HepG2 (cell line): ENCODE measurements around the gene PLIN5. TPM values are rescaled to one million over a fixed set of nuclear protein-coding genes. Genes with fewer than 3 reads are reported as not detected.

ENCODE experiments used
- CENPX ChIP-seq: sonication (generic); formaldehyde crosslinking; IDR thresholded peaks from 2 replicates; pipeline ENCODE4 v1.9.0; 2021; ENCODE audit warnings: mild to moderate bottlenecking, missing genetic modification reagents, moderate library complexity
- FLYWCH1 ChIP-seq: sonication (generic); formaldehyde crosslinking; IDR thresholded peaks from 2 replicates; pipeline ENCODE4 v1.8.1; 2023; ENCODE audit warnings: mild to moderate bottlenecking, missing genetic modification reagents
- KLF16 ChIP-seq, 2 experiments: sonication (generic) in 1 of 2; formaldehyde crosslinking in 1 of 2; IDR thresholded peaks; 2 replicates each; pipeline versions ENCODE4 v1.6.1 to v1.8.0; 2016 to 2023; ENCODE audit warnings: missing genetic modification reagents in 2 of 2, missing compliant biosample characterization in 1 of 2
- MTF2 ChIP-seq: sonication (generic); formaldehyde crosslinking; IDR thresholded peaks from 2 replicates; pipeline ENCODE4 v1.5.0; 2020; ENCODE audit warnings: missing genetic modification reagents, borderline replicate concordance
- MXI1 ChIP-seq: IDR thresholded peaks from 3 replicates; pipeline ENCODE4 v1.6.1; 2012; ENCODE audit warnings: low read depth, low read length, inconsistent platforms, borderline replicate concordance
- NRL ChIP-seq: sonication (generic); formaldehyde crosslinking; IDR thresholded peaks from 2 replicates; pipeline ENCODE4 v1.5.0; 2020; ENCODE audit warnings: missing genetic modification reagents, mild to moderate bottlenecking, moderate library complexity, borderline replicate concordance
- ONECUT2 ChIP-seq: sonication (generic); formaldehyde crosslinking; IDR thresholded peaks from 2 replicates; pipeline ENCODE4 v1.4.0; 2020; ENCODE audit warnings: missing genetic modification reagents
- POLR2A ChIP-seq, 2 experiments: IDR thresholded peaks; 2 replicates each; pipeline ENCODE4 v1.6.1; 2011; ENCODE audit warnings: low read depth in 2 of 2, low read length in 2 of 2, mild to moderate bottlenecking in 1 of 2, moderate library complexity in 1 of 2; ENCODE audit not compliant: insufficient read depth in 1 of 2
- PRDM10 ChIP-seq: sonication (generic); formaldehyde crosslinking; IDR thresholded peaks from 2 replicates; pipeline ENCODE4 v1.4.0; 2020; ENCODE audit warnings: low read depth, missing genetic modification reagents
- RARG ChIP-seq: sonication (generic); formaldehyde crosslinking; IDR thresholded peaks from 2 replicates; pipeline ENCODE4 v1.4.0; 2020; ENCODE audit warnings: low read depth, mild to moderate bottlenecking, missing genetic modification reagents
- SIN3A ChIP-seq: IDR thresholded peaks from 2 replicates; pipeline ENCODE4 v1.6.1; 2011; ENCODE audit warnings: low read depth, mild to moderate bottlenecking, control low read depth, low read length, borderline replicate concordance
- TEAD3 ChIP-seq: optimal IDR thresholded peaks from 2 replicates; pipeline ENCODE3; 2016; ENCODE audit warnings: borderline replicate concordance
- THAP11 ChIP-seq: IDR thresholded peaks from 2 replicates; pipeline ENCODE4 v1.6.1; 2016; ENCODE audit warnings: missing biosample characterization, missing genetic modification reagents
- TOPORS ChIP-seq: sonication (generic); formaldehyde crosslinking; IDR thresholded peaks from 2 replicates; pipeline ENCODE4 v1.8.0; 2023; ENCODE audit warnings: mild to moderate bottlenecking, missing genetic modification reagents
- XBP1 ChIP-seq: sonication (generic); formaldehyde crosslinking; IDR thresholded peaks from 2 replicates; pipeline ENCODE4 v1.5.0; 2020; ENCODE audit warnings: missing genetic modification reagents
- ZEB1 ChIP-seq: IDR thresholded peaks from 2 replicates; pipeline ENCODE4 v1.6.1; 2012; ENCODE audit warnings: mild to moderate bottlenecking, low read depth, inconsistent platforms; ENCODE audit not compliant: insufficient replicate concordance
- ZNF10 ChIP-seq: sonication (generic); formaldehyde crosslinking; IDR thresholded peaks from 2 replicates; pipeline ENCODE4 v1.4.0; 2020; ENCODE audit warnings: mild to moderate bottlenecking, low read depth, missing genetic modification reagents, borderline replicate concordance
- ZNF232 ChIP-seq: sonication (generic); formaldehyde crosslinking; IDR thresholded peaks from 2 replicates; pipeline ENCODE4 v1.4.0; 2020; ENCODE audit warnings: missing genetic modification reagents, borderline replicate concordance
- ZNF263 ChIP-seq: sonication (generic); formaldehyde crosslinking; IDR thresholded peaks from 2 replicates; pipeline ENCODE4 v1.4.0; 2020; ENCODE audit warnings: missing genetic modification reagents
- ZNF563 ChIP-seq: sonication (generic); formaldehyde crosslinking; IDR thresholded peaks from 2 replicates; pipeline ENCODE4 v1.8.0; 2022; ENCODE audit warnings: mild to moderate bottlenecking, moderate library complexity, missing genetic modification reagents
- ZNF704 ChIP-seq: sonication (generic); formaldehyde crosslinking; IDR thresholded peaks from 2 replicates; pipeline ENCODE4 v1.8.1; 2023; ENCODE audit warnings: mild to moderate bottlenecking, inconsistent platforms, moderate library complexity, missing genetic modification reagents, borderline replicate concordance
- ZNF747 ChIP-seq: sonication (generic); formaldehyde crosslinking; IDR thresholded peaks from 2 replicates; pipeline ENCODE4 v1.8.1; 2023; ENCODE audit warnings: missing genetic modification reagents, mild to moderate bottlenecking, borderline replicate concordance
- ZSCAN29 ChIP-seq: sonication (generic); formaldehyde crosslinking; conservative IDR thresholded peaks from 2 replicates; pipeline ENCODE4 v1.4.0; 2020; ENCODE audit warnings: mild to moderate bottlenecking, missing genetic modification reagents
- polyA plus RNA-seq, 8 experiments: library from polyadenylated mRNA; depleted of rRNA in 3 of 8; stranded (reverse) in 7 of 8; unstranded in 1 of 8; fragments of >200 nt; fragmentation: Illumina TruSeq in 4 of 8; extraction: Trizol in 4 of 8; gene quantifications; 2 replicates each; pipeline versions ENCODE4 v1.2.1 to v1.2.3, GENCODE V29; 2011 to 2016; ENCODE audit warnings: low read depth in 4 of 8, missing spikeins in 1 of 8, mixed read lengths in 1 of 8; ENCODE audit not compliant: insufficient read depth in 1 of 8
- total RNA-seq, 5 experiments: library from RNA; depleted of rRNA; stranded (reverse); fragments of >200 nt; fragmentation: Illumina TruSeq; extraction: Trizol; gene quantifications; 2 replicates each; pipeline ENCODE4 v1.2.3, GENCODE V29; 2016; ENCODE audit warnings: low read depth in 1 of 5
- TF ChIP-seq, protein P1 (sequence below): sonication (generic); formaldehyde crosslinking; IDR thresholded peaks from 2 replicates; pipeline ENCODE4 v1.4.0; 2020; ENCODE audit warnings: mild to moderate bottlenecking, missing genetic modification reagents

PLIN5 gene
- total and polyA plus RNA-seq, 2 of the 13 experiments (the other 11 are each of a cell fraction or from before 2014, with no cell fraction given) = 1.8 to 4.8 TPM

- no peak; the same call in 1 of the 2 replicates for TF ChIP-seq ZNF747 (CRISPR knock-in tag)
- peak; percentile 10 for TF ChIP-seq TEAD3
- no peak for TF ChIP-seq ONECUT2 (CRISPR knock-in tag)
- no peak for TF ChIP-seq ZNF263 (CRISPR knock-in tag)
- TF ChIP-seq KLF16 (CRISPR knock-in tag; IDR thresholded peaks at IDR 0.05) = no peak; a peak in 1 of 4 replicates
- TF ChIP-seq CENPX (CRISPR knock-in tag) = no peak
- TF ChIP-seq THAP11 (CRISPR knock-in tag) = no peak
- TF ChIP-seq SIN3A = peak; percentile 51; the same call in 1 of the 2 replicates
- no peak for TF ChIP-seq ZSCAN29 (CRISPR knock-in tag)
- no peak; the same call in 1 of the 2 replicates for TF ChIP-seq ZNF563 (CRISPR knock-in tag)
- no peak for TF ChIP-seq XBP1 (CRISPR knock-in tag)
- peak; percentile 50 to 52; a peak in 3 of 4 replicates for TF ChIP-seq POLR2A (IDR thresholded peaks at IDR 0.05; ENCODE audit: insufficient read depth in 1 of 2, low read depth in 2 of 2, low read length in 2 of 2)
- TF ChIP-seq PRDM10 (CRISPR knock-in tag) = no peak
- TF ChIP-seq ZEB1 = no peak
- no peak for TF ChIP-seq TOPORS (CRISPR knock-in tag)
- no peak for TF ChIP-seq ZNF704 (CRISPR knock-in tag)
- TF ChIP-seq, protein P1, sequence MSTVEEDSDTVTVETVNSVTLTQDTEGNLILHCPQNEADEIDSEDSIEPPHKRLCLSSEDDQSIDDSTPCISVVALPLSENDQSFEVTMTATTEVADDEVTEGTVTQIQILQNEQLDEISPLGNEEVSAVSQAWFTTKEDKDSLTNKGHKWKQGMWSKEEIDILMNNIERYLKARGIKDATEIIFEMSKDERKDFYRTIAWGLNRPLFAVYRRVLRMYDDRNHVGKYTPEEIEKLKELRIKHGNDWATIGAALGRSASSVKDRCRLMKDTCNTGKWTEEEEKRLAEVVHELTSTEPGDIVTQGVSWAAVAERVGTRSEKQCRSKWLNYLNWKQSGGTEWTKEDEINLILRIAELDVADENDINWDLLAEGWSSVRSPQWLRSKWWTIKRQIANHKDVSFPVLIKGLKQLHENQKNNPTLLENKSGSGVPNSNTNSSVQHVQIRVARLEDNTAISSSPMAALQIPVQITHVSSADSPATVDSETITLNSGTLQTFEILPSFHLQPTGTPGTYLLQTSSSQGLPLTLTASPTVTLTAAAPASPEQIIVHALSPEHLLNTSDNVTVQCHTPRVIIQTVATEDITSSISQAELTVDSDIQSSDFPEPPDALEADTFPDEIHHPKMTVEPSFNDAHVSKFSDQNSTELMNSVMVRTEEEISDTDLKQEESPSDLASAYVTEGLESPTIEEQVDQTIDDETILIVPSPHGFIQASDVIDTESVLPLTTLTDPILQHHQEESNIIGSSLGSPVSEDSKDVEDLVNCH (CRISPR knock-in tag) = no peak
- peak; percentile 55; the same call in 1 of the 3 replicates for TF ChIP-seq MXI1
- no peak for TF ChIP-seq ZNF232 (CRISPR knock-in tag)
- TF ChIP-seq RARG (CRISPR knock-in tag) = no peak
- TF ChIP-seq FLYWCH1 = no peak
- no peak for TF ChIP-seq NRL
- TF ChIP-seq MTF2 (CRISPR knock-in tag) = no peak
- no peak for TF ChIP-seq ZNF10
Measured at GRCh38 chr19:4518345-4519171, 16.5 kb downstream of the PLIN5 start, which contains the start of gene PLIN4 (continued).
